Ishikawa (cell line): ENCODE results near the gene TCF7L2.

Source experiments
- CEBPB ChIP-seq: IDR thresholded peaks from 2 replicates; pipeline ENCODE4 v1.6.1; 2012
- CREB1 ChIP-seq: IDR thresholded peaks from 2 replicates; pipeline ENCODE4 v1.6.1; 2012; ENCODE audit warnings: low read depth
- EGR1 ChIP-seq: IDR thresholded peaks from 2 replicates; pipeline ENCODE4 v1.6.1; 2012
- EP300 ChIP-seq: IDR thresholded peaks from 2 replicates; pipeline ENCODE4 v1.6.1; 2012; ENCODE audit warnings: borderline replicate concordance
- FOXM1 ChIP-seq: IDR thresholded peaks from 2 replicates; pipeline ENCODE4 v1.6.1; 2012; ENCODE audit warnings: low read depth, borderline replicate concordance
- NFIC ChIP-seq: IDR thresholded peaks from 2 replicates; pipeline ENCODE4 v1.6.1; 2012
- RAD21 ChIP-seq: IDR thresholded peaks from 2 replicates; pipeline ENCODE4 v1.6.1; 2012; ENCODE audit warnings: low read depth
- TAF1 ChIP-seq: IDR thresholded peaks from 2 replicates; pipeline ENCODE4 v1.6.1; 2012; ENCODE audit warnings: low read depth, mild to moderate bottlenecking
- TCF12 ChIP-seq: IDR thresholded peaks from 2 replicates; pipeline ENCODE4 v1.6.1; 2012; ENCODE audit warnings: low read depth
- TEAD4 ChIP-seq: IDR thresholded peaks from 2 replicates; pipeline ENCODE4 v1.6.1; 2012
- YY1 ChIP-seq: IDR thresholded peaks from 2 replicates; pipeline ENCODE4 v1.6.1; 2012; ENCODE audit warnings: low read depth
- TF ChIP-seq, protein P1 (sequence below): IDR thresholded peaks from 2 replicates; pipeline ENCODE4 v1.6.1; 2012; ENCODE audit warnings: low read depth, mild to moderate bottlenecking
- TF ChIP-seq, protein P2 (sequence below): IDR thresholded peaks from 2 replicates; pipeline ENCODE4 v1.6.1; 2012

DNA sequence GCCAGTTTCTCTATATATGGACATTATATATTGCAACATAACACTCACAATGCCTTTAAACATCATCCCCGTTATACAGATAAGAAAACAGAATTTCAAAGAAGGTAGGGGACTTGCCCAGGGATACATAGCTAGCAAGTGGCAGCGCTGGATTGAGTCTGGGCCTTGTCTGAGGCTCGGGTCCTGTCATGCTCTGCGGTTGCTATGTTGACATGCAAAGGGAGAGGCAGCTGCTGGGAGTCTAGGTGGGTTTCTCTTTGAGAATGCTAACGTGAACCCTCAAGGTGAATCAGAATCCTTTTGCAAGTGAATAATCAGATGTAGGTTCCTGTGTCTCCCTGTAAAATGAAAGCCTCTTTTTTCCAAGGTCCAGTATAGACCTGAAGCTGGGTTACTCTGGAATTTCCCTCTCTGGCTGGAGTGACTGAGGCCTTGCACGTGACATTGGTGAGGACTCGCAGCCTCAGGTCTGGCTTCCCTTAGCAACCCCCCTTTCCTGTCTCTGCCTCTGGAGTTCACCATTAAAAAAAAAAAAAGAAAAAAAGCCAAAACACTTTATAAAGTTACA is 38.9 kb downstream of the TCF7L2 start:
- TF ChIP-seq TAF1 (no peak), EP300 (no peak), FOXM1 (no peak), NFIC (no peak), YY1 (no peak), CEBPB (no peak), RAD21 (no peak), EGR1 (no peak), CREB1 (no peak), TEAD4 (no peak), TCF12 (no peak)
- TF ChIP-seq, protein P1, sequence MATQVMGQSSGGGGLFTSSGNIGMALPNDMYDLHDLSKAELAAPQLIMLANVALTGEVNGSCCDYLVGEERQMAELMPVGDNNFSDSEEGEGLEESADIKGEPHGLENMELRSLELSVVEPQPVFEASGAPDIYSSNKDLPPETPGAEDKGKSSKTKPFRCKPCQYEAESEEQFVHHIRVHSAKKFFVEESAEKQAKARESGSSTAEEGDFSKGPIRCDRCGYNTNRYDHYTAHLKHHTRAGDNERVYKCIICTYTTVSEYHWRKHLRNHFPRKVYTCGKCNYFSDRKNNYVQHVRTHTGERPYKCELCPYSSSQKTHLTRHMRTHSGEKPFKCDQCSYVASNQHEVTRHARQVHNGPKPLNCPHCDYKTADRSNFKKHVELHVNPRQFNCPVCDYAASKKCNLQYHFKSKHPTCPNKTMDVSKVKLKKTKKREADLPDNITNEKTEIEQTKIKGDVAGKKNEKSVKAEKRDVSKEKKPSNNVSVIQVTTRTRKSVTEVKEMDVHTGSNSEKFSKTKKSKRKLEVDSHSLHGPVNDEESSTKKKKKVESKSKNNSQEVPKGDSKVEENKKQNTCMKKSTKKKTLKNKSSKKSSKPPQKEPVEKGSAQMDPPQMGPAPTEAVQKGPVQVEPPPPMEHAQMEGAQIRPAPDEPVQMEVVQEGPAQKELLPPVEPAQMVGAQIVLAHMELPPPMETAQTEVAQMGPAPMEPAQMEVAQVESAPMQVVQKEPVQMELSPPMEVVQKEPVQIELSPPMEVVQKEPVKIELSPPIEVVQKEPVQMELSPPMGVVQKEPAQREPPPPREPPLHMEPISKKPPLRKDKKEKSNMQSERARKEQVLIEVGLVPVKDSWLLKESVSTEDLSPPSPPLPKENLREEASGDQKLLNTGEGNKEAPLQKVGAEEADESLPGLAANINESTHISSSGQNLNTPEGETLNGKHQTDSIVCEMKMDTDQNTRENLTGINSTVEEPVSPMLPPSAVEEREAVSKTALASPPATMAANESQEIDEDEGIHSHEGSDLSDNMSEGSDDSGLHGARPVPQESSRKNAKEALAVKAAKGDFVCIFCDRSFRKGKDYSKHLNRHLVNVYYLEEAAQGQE = no peak
- TF ChIP-seq, protein P2, sequence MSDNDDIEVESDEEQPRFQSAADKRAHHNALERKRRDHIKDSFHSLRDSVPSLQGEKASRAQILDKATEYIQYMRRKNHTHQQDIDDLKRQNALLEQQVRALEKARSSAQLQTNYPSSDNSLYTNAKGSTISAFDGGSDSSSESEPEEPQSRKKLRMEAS = no peak
